ENCODE results near the gene MVP. TPM values are rescaled to one million over a fixed set of nuclear protein-coding genes. Genes with fewer than 3 reads are reported as not detected.
A peak's percentile ranks its signal among the peaks of the same experiment; 100 is the strongest.
"Not testable (repeated sequence)": the region's sequence is repeated elsewhere in the genome, so short reads cannot be mapped to it uniquely, and the experiment has no call there.

The MVP gene
- total RNA-seq, 1 donor from 2014 or later: 150 TPM

DNA sequence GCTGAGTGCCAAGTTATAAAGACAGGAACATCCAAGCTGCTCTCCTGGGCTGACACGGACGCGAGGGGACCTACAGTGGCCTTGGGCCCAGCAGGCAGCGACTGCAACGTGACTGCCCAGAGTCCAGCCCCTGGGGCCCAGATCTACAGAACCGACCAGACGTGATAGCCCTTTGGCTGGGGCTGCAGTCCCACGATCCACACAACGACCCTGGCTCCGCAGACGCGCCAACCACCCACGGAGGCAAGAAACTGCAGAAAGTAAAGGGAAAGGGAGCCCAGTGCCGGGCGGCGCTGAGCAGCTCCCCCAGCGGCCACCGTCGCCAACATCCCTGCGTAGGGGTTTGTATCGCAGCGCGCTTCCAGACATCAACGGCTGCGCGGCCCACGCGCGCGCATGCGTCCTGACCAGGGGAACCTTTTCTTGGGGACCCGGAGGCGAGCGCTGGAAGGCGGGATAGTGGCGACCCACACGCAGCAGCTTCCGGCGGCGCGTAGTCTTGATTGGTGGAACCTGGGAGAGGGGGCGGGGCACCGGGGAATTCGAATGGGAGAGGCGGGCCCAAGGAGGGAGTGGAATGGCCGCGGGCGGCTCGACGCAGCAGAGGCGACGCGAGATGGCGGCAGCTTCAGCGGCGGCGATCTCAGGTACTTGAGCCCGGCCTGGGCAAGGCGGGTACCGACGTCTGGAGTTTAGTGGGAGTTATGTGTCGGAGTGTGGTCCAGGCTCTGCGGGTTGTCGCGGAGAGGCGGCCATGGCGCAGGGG is 29.9 kb upstream of the MVP start, which contains the start of gene KIF22:
TSS of gene KIF22 (plus strand) at position 569 of the 766 bp plus-strand sequence. CDS start at position 578, 9 bp downstream.
- peak; percentile 100 for DNase-seq (ENCODE audit: extremely low spot score, unreplicated experiment)
- TF ChIP-seq CTCF (IDR thresholded peaks at IDR 0.05): peak; percentile 77
- Mint-ChIP-seq H3K27me3 (ENCODE audit: unreplicated experiment) (no peaks in the 10 kb centered on the region), H3K9me3 (ENCODE audit: unreplicated experiment) (no peaks in the 10 kb centered on the region), H3K27ac (ENCODE audit: unreplicated experiment) (peak within 1 kb of the TSS; percentile 97), H3K36me3 (ENCODE audit: unreplicated experiment) (no peaks in the 10 kb centered on the region), H3K4me1 (ENCODE audit: unreplicated experiment) (peaks cover 30% of the 10 kb centered on the region), H3K4me3 (ENCODE audit: unreplicated experiment) (peak within 1 kb of the TSS; percentile 100)

DNA sequence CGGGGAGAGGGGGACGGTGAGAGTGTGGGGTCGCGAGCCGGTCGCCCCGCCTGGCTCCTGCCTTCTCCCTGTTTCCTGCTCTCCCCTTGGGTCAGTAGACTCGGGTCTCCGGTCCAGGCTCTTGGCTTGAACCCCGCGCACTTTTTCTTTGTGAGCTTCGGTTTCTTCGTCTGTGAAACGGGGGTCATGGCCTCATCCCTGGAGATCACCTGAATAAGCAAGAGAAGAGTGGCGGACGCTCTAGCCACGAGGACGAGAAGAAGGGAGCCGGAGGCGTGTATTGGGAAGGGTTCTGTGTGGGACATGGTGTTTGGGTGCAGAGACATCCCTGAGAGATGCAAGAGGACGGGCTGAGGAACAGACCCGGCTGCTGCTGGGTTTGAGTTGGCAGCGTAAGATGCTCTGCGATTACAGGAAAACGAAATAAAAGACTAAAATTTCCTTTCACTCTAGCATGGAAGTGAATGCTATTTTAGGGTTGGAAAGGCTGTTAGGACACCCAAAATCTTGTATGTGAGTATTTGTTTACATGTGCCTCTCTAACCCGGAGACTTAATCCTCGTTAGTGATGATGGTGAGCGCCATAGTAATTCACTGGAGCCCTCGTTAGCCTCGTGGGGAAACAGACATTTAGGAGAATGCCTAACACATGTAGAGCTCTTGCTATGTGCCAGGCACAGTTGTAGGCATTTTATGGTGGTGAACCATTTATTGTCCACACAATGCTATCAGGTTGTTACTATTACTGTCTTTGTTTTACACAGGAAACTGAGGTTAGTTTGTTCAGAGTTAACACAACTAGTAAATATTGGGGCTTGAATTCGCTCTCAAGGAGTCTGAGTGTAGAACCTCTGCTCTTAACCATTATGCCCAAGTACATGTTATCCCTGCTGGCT is 29.1 kb upstream of the MVP start:
- DNase-seq (ENCODE audit: extremely low spot score, unreplicated experiment): no peak
- no peaks in the 10 kb centered on the region for H3K9me3 Mint-ChIP-seq (ENCODE audit: unreplicated experiment)
- no peaks in the 10 kb centered on the region for H3K36me3 Mint-ChIP-seq (ENCODE audit: unreplicated experiment)
- H3K4me1 Mint-ChIP-seq (ENCODE audit: unreplicated experiment): peaks cover 28% of the 10 kb centered on the region
- TF ChIP-seq CTCF (IDR thresholded peaks at IDR 0.05): no peak
- no peaks in the 10 kb centered on the region for H3K27me3 Mint-ChIP-seq (ENCODE audit: unreplicated experiment)
- H3K27ac Mint-ChIP-seq (ENCODE audit: unreplicated experiment): peak overlapping the region; percentile 97
- H3K4me3 Mint-ChIP-seq (ENCODE audit: unreplicated experiment): peak overlapping the region; percentile 100

DNA sequence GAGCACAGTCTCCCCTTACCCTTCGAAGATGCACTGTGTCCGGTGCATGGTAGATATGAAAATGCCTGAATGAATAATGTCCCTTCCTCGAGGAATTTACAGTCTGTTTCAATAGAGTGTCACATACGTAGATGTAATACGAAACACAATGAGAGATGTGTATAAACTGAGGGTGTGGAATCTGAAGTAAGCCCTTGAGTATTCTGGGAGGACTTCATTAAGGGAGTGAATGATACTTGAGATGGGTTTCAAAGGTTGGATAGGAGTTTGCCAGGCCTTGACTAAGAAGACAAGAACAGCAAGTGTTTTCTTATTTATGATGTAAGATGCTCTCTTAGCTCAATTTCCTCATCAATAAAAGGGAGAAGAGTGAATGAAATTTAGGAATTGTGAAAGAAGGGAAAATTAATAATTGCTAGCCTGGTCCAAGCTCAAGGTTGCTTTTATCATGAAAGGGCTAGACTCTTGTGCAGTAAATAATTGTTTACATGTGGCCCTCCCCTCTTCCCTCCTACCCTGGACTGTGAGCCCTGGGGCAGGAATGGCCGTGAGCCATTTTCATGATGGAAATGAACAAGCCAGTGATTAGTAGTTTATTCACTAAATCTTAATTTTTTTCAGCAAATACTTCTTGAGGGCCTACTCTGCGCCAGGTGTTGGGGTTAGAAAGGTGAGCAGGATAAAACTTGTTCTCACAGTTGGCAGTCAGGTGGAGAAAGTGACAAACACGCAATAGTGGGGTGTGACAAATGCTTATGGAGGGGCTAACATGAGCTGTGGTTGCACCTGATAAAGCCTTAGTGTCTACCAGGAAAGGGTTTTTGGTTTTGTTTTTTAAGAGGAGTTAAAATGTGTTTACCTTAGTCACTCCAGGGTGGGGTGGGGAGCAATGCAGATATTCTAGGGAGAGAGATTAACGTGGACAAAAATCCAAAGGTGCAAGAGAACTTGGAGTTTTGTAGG is 28.1 kb upstream of the MVP start:
- Mint-ChIP-seq H3K4me3 (ENCODE audit: unreplicated experiment) (peak overlapping the region; percentile 100), H3K9me3 (ENCODE audit: unreplicated experiment) (no peaks in the 10 kb centered on the region), H3K4me1 (ENCODE audit: unreplicated experiment) (peaks cover 28% of the 10 kb centered on the region), H3K36me3 (ENCODE audit: unreplicated experiment) (peaks cover 4% of the 10 kb centered on the region), H3K27ac (ENCODE audit: unreplicated experiment) (peak overlapping the region; percentile 48), H3K27me3 (ENCODE audit: unreplicated experiment) (no peaks in the 10 kb centered on the region)
- no peak for DNase-seq (ENCODE audit: extremely low spot score, unreplicated experiment)
- TF ChIP-seq CTCF (IDR thresholded peaks at IDR 0.05): no peak

- not testable (repeated sequence) for H3K27me3 Mint-ChIP-seq (ENCODE audit: unreplicated experiment); H3K36me3 Mint-ChIP-seq (ENCODE audit: unreplicated experiment); DNase-seq (ENCODE audit: extremely low spot score, unreplicated experiment); H3K9me3 Mint-ChIP-seq (ENCODE audit: unreplicated experiment); H3K4me3 Mint-ChIP-seq (ENCODE audit: unreplicated experiment); H3K27ac Mint-ChIP-seq (ENCODE audit: unreplicated experiment)
- H3K4me1 Mint-ChIP-seq (ENCODE audit: unreplicated experiment): peaks cover 28% of the 10 kb centered on the region
Measured at GRCh38 chr16:29793153-29793552, 27.1 kb upstream of the MVP start.

DNA sequence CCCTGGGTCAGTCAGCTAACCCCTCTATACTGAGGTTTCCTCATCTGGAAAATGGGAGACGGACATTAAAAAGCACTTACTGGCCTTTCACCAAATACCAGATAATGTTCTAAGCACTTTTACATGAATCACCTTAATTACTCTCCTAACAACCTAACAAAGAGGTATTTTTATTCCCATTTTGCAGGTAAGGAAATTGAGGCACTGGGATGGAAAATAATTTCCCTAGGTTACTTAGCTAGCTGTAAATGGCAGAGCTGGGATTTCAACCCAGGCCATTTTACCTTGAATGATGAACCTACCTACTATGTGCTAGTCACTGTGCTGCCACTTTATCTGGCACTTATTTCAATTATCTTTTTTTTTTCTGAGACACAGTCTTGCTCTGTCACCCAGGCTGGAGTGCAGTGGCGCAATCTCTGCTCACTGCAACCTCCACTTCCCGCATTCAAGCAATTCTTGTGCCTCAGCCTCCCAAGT is 26.0 kb upstream of the MVP start:
- no peak for TF ChIP-seq CTCF (IDR thresholded peaks at IDR 0.05)
- Mint-ChIP-seq H3K36me3 (ENCODE audit: unreplicated experiment) (peaks cover 5% of the 10 kb centered on the region), H3K27me3 (ENCODE audit: unreplicated experiment) (no peaks in the 10 kb centered on the region), H3K27ac (ENCODE audit: unreplicated experiment) (no peak overlapping the region), H3K4me1 (ENCODE audit: unreplicated experiment) (peaks cover 28% of the 10 kb centered on the region), H3K9me3 (ENCODE audit: unreplicated experiment) (no peaks in the 10 kb centered on the region), H3K4me3 (ENCODE audit: unreplicated experiment) (no peak overlapping the region)
- DNase-seq (ENCODE audit: extremely low spot score, unreplicated experiment): no peak

All from osteocyte (in vitro differentiated cells).